Measurements from ENCODE around the gene PTN.

- no peak for TF ChIP-seq EZH2phosphoT487 (conservative IDR thresholded peaks at IDR 0.05; ENCODE audit: low read length)
- TF ChIP-seq, protein P1, sequence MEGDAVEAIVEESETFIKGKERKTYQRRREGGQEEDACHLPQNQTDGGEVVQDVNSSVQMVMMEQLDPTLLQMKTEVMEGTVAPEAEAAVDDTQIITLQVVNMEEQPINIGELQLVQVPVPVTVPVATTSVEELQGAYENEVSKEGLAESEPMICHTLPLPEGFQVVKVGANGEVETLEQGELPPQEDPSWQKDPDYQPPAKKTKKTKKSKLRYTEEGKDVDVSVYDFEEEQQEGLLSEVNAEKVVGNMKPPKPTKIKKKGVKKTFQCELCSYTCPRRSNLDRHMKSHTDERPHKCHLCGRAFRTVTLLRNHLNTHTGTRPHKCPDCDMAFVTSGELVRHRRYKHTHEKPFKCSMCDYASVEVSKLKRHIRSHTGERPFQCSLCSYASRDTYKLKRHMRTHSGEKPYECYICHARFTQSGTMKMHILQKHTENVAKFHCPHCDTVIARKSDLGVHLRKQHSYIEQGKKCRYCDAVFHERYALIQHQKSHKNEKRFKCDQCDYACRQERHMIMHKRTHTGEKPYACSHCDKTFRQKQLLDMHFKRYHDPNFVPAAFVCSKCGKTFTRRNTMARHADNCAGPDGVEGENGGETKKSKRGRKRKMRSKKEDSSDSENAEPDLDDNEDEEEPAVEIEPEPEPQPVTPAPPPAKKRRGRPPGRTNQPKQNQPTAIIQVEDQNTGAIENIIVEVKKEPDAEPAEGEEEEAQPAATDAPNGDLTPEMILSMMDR (IDR thresholded peaks at IDR 0.05; ENCODE audit: insufficient read depth, low read length, poor library complexity, severe bottlenecking) = no peak
Observed at GRCh38 chr7:137266764-137267163, 76.8 kb downstream of the PTN start.

All from SU-DHL-6 (cell line).